ENCODE data around the gene TRAM2. TPM values are rescaled to one million over a fixed set of nuclear protein-coding genes. Genes with fewer than 3 reads are reported as not detected.

The TRAM2 gene
- total and polyA plus RNA-seq, 2 of the 8 experiments (the other 6 are each of a cell fraction or from before 2014, with no cell fraction given): 9.0 to 21.4 TPM

DNA sequence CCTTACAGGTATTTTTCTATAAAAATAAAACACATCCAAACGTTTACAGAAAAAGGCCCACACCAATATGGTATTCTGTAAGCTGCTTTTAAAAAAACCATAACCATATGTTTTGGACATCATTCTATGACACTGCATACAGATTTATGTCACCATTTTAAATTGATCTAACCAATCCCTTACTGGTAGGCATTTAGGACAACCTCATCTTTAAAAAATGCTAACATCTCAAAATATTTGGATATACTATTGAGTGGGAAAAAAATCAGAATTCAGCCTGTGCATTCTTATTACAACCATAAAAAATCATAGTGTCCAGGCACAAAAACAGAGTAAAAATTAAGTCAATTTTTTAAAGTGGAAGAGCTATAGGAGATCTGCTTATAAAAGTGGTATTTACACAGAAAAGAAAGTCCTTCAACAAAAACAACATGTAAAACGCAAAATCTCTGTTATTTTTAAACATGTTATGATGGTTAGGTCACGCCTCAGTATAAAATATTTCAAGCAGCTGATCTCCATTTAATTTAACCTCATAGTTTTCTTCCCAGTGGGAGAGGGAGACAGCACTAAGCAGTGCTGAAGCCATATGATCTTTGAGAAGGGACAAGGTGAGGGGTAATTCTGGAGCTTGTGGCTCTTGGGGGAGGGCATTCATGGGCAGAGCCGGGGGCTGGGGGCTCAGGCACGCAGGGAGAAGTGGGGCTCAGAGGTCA lies 21.2 kb downstream of the TRAM2 start (continued):
- TF ChIP-seq MAX (IDR thresholded peaks at IDR 0.05) (no peak), RBBP5 (IDR thresholded peaks at IDR 0.05; ENCODE audit: borderline replicate concordance, low read depth, low read length) (no peak), SIX5 (IDR thresholded peaks at IDR 0.05; ENCODE audit: low read depth, low read length) (no peak), TBP (IDR thresholded peaks at IDR 0.05; ENCODE audit: low read depth, low read length) (no peak), KDM4A (IDR thresholded peaks at IDR 0.05; ENCODE audit: low read depth, low read length, severe bottlenecking) (no peak), KDM5A (IDR thresholded peaks at IDR 0.05; ENCODE audit: low read length) (no peak), TEAD4 (IDR thresholded peaks at IDR 0.05; ENCODE audit: low read depth, low read length) (no peak)
